T-helper 2 cell treated with Interferon-gamma antibody and Interleukin-4, amounts not matched to agents 5 μg/mL and 100 μg/mL, for 36 hours (primary cell): ENCODE results near the gene PNPLA1.

Experiments used
- DNase-seq: peaks from one replicate; pipeline ENCODE4 v3.0.0; 2021; ENCODE audit warnings: low spot score
- H3K27ac Mint-ChIP-seq: one replicate; pipeline ENCODE4 v1.8.0; 2021; ENCODE audit warnings: mild to moderate bottlenecking, mixed read lengths
- H3K27me3 Mint-ChIP-seq: one replicate; pipeline ENCODE4 v1.8.0; 2021; ENCODE audit warnings: low read depth, mixed read lengths
- H3K36me3 Mint-ChIP-seq: one replicate; pipeline ENCODE4 v1.8.0; 2021; ENCODE audit warnings: low read depth, mixed read lengths
- H3K4me1 Mint-ChIP-seq: one replicate; pipeline ENCODE4 v1.8.0; 2021; ENCODE audit warnings: low read depth, mixed read lengths
- H3K4me3 Mint-ChIP-seq: one replicate; pipeline ENCODE4 v1.8.0; 2022; ENCODE audit warnings: mild to moderate bottlenecking, moderate library complexity, mixed read lengths
- H3K9me3 Mint-ChIP-seq: one replicate; pipeline ENCODE4 v1.8.0; 2021; ENCODE audit warnings: mixed read lengths

Gene PNPLA1

DNA sequence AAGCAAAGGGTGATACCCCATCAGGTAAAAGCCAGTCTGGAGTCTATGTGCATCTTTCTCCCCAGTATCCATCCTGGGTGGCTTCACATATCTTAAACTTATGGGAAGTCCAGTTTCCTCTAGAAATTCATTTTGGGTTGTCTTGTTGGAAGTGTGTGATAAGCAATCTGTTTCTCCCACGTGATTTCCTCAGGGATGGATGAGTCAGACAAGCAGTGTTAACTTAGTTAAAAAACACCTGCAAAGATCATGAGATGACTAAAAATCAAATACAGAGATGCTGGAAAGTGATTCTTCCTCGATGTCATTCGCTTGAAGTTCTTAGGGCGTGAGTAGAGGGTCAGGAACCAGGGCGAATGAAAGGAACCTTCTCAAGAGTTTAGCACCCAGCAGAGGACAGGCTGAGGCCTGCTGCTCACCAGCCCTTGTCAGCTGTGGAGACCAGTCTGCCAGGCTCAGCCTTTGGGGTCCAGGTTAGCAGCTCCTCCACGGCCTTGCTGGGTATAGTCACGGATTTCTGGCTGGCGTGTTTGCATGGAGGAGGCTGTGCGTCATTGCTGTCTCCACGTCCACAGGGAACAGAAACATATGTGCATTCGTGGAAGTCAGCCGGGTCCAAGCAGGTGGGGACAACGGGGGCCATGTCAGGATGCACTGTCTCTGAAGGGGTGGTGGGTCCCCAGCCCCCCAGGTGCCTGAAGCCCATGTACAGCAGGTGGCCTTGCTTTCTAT lies 2.8 kb upstream of the PNPLA1 start:
- Mint-ChIP-seq H3K27me3 (peaks cover 15% of the 10 kb centered on the region), H3K36me3 (no peaks in the 10 kb centered on the region), H3K27ac (no peak overlapping the region), H3K4me3 (no peak overlapping the region), H3K4me1 (no peaks in the 10 kb centered on the region), H3K9me3 (peaks cover 5% of the 10 kb centered on the region)
- DNase-seq, result no peak

DNA sequence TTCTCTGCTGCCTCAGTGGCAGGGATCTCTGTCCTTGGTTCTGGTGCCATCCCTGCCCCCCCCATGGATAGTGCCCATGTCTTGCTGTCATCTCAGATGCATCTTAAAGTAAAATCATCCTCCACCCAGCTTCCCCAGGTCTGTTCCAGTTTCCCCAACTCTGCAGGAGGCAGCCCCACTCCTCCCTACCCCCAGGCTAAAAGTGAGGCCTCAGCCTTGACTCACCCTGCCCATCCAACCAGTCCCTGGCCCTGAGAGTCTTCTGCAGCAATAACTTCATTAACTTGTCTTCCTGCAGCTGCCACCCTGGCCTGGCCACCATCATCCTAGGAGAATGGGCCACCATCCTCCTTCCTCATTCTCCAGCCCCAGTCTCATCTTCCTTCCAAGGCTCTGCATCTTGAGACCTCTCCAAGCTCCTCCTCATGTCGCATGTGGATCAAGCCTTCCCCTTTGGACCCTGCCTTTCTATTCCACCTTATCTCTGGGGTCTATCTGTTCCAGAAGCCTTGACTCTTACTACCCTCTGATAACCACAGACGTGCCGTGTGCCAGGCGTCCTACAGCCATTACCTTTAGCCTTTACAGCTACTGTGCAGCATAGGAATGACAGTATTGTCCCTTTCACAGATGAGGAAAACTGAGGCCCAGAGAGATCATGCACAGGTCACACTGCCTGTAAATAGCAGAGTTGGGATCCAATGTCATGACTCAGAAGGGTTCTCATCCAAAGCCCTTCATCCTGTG lies 2.0 kb upstream of the PNPLA1 start:
- no peak for DNase-seq
- Mint-ChIP-seq H3K4me3 (no peak overlapping the region), H3K27ac (no peak overlapping the region), H3K36me3 (no peaks in the 10 kb centered on the region), H3K4me1 (no peaks in the 10 kb centered on the region), H3K9me3 (peaks cover 5% of the 10 kb centered on the region), H3K27me3 (peaks cover 15% of the 10 kb centered on the region)

DNA sequence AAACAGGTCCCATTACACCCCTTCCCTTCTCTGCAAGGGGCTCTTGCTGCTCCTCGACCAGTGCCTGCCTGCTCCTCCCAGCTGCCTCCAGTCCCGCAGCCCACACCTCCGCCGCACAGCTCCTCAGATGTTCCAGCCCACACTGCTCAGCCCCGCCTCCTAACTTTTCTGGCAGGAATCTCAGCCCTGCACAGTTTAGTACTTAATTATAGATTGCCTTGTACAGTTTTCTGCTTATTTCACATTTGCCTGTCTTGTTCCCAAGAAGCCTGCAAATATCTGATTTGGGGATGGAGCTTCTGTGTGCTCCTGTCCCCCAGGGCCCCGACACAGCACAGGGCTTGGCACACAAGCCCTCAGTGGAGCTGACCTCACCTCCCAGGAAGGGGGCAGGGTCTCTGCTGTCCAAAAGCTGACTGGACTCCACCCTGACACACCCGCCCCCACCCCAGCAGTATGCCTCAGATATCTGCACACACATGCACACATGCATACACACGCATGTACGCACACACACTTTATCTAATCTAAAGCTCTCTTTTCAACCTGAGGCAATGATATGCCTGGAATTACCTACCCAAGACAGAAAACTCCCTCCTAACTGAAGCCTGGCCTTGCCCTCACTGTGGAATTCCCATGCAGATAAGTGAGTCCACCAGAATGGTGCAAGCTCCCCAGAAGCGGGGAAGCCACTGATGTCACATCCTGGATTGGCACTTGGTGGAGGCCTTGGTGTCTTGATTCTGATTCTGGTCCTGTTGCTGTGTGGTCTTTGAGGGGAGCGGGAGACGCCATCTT lies 1.2 kb upstream of the PNPLA1 start:
- H3K27me3 Mint-ChIP-seq, result peaks cover 17% of the 10 kb centered on the region
- DNase-seq, result no peak
- H3K4me3 Mint-ChIP-seq, result no peak overlapping the region
- H3K9me3 Mint-ChIP-seq, result peaks cover 5% of the 10 kb centered on the region
- no peaks in the 10 kb centered on the region for H3K36me3 Mint-ChIP-seq
- no peak overlapping the region for H3K27ac Mint-ChIP-seq
- no peaks in the 10 kb centered on the region for H3K4me1 Mint-ChIP-seq

DNA sequence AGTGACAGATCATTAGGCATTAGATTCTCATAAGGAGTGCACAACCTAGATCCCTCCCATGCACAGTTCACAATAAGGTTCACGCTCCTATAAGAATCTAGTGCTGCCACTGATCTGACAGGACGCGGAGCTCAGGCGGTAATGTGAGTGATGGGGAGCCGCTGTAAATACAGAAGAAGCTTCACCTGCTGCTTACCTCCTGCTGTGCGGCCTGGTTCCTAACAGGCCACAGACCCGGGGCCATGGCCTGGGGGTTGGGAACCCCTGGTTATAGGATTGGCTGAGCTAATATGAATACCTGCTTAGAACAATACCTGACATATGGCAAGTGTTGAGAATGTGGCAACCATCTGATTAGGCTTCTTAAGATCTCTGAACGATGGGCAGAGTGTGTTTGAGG lies 2.4 kb downstream of the PNPLA1 start:
- Mint-ChIP-seq H3K4me3 (no peak overlapping the region), H3K9me3 (no peaks in the 10 kb centered on the region), H3K27ac (no peak overlapping the region), H3K27me3 (peaks cover 27% of the 10 kb centered on the region), H3K36me3 (no peaks in the 10 kb centered on the region), H3K4me1 (no peaks in the 10 kb centered on the region)
- no peak for DNase-seq

GRCh38 chr6:36273067-36273466 lies 3.2 kb downstream of the PNPLA1 start:
- no peak overlapping the region for H3K4me3 Mint-ChIP-seq
- no peaks in the 10 kb centered on the region for H3K4me1 Mint-ChIP-seq
- no peaks in the 10 kb centered on the region for H3K9me3 Mint-ChIP-seq
- no peak overlapping the region for H3K27ac Mint-ChIP-seq
- peaks cover 29% of the 10 kb centered on the region for H3K27me3 Mint-ChIP-seq
- no peak for DNase-seq
- no peaks in the 10 kb centered on the region for H3K36me3 Mint-ChIP-seq

DNA sequence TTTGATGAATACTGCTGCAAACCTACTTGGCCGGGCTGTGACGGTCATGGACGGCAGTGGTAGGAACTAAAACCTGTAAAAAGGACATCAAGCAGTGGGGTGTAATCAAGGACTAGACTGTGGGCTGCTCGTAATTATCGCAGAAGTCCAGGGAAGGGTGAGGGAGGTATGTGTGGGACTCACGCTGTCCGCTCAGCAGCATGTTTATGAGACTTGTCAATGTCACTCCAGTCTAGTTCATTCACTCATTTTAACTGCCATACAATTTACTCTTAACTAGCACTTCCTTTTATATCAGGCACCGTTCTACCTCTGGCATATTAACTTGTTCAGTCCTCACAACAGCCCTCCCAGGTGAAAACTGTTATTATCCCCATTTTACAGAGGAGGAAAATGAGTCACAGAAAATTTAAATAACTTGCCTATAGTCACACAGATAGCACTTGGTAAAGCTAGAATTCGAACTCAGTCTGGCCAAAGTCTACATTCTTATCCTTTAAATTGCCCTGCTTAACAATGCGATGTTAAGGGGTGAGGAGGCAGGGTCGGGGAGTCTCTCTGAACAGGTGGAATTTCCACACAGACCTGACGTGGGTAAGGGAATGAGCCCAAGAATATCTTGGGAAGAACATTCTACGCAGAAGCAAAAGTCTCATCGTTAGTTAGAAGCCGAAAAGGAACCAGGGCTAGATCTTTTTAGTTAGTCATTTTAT lies 4.1 kb downstream of the PNPLA1 start:
- no peak overlapping the region for H3K27ac Mint-ChIP-seq
- no peaks in the 10 kb centered on the region for H3K36me3 Mint-ChIP-seq
- H3K27me3 Mint-ChIP-seq, result peaks cover 35% of the 10 kb centered on the region
- H3K4me3 Mint-ChIP-seq, result no peak overlapping the region
- no peaks in the 10 kb centered on the region for H3K9me3 Mint-ChIP-seq
- no peak for DNase-seq
- H3K4me1 Mint-ChIP-seq, result no peaks in the 10 kb centered on the region

GRCh38 chr6:36276581-36277536 lies 7.0 kb downstream of the PNPLA1 start:
- Mint-ChIP-seq H3K27ac (no peak overlapping the region), H3K36me3 (no peaks in the 10 kb centered on the region), H3K4me1 (no peaks in the 10 kb centered on the region), H3K27me3 (peaks cover 48% of the 10 kb centered on the region), H3K9me3 (no peaks in the 10 kb centered on the region), H3K4me3 (no peak overlapping the region)
- no peak for DNase-seq

DNA sequence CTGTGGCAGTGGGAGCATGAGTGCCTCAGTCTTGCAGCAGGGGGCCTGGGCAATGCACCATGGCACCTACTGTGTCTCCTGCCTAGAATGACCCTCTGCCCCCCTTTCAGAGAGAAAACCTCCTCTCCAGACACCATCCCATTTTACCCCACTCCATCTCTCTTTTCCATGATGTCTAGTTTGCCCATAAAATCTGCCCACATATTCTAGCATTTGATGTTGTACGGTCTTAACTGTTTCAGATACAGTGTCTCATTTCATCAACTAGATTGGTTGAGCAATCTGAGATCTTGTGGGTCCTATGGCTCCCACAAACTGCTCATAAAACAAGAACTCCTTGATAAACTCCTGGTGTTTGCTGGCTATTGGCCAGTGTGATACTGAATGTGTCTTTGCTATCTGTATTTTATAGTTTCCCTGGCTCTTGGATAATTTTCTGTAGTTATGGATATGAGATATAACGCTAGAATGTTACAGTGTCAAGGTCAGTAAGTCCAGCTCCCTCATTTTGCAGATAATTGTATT lies 8.1 kb downstream of the PNPLA1 start:
- no peaks in the 10 kb centered on the region for H3K4me1 Mint-ChIP-seq
- H3K27me3 Mint-ChIP-seq, result peaks cover 52% of the 10 kb centered on the region
- no peak for DNase-seq
- H3K36me3 Mint-ChIP-seq, result no peaks in the 10 kb centered on the region
- H3K9me3 Mint-ChIP-seq, result no peaks in the 10 kb centered on the region
- no peak overlapping the region for H3K4me3 Mint-ChIP-seq
- H3K27ac Mint-ChIP-seq, result no peak overlapping the region

DNA sequence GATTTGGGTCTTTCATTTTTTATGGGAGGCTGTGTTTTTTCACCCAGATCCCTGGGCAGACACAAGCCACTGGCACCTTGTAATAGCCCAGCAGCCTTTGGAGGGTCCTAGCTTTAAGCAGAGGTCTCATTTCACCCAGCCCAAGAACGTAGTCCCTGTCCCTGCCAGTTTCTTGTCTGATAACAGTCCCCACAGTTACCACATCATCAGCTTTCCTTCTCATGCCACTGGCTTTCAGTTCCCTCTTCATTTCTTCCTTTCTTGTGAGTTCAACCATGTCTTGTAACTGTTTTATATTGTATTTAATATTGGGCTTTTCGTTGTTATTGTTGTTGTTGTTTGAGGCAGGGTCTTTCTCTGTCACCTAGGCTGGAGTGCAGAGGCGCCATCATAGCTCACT lies 10.6 kb downstream of the PNPLA1 start:
- H3K36me3 Mint-ChIP-seq, result no peaks in the 10 kb centered on the region
- H3K9me3 Mint-ChIP-seq, result no peaks in the 10 kb centered on the region
- H3K4me3 Mint-ChIP-seq, result no peak overlapping the region
- no peak overlapping the region for H3K27ac Mint-ChIP-seq
- H3K4me1 Mint-ChIP-seq, result no peaks in the 10 kb centered on the region
- no peak for DNase-seq
- peaks cover 62% of the 10 kb centered on the region for H3K27me3 Mint-ChIP-seq

DNA sequence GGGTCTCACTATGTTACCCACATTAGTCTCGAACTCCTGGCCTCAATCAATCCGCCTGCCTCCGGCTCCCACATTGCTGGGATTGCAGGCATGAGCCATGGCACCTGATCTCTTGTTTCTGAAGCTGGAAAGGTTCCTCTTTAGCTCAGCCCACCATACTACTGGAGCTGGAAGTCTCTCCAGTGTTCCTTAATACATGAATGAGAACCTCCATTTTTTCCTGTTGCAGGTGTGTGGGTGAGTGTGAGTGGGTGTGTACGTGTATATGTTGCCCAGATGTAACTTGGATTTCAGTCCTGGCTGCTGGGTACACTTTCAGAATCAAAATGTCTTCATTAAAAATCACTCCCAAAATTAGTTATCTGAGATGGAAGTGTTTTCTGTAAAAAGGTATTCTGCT lies 11.1 kb downstream of the PNPLA1 start:
- Mint-ChIP-seq H3K4me1 (peaks cover 2% of the 10 kb centered on the region), H3K27me3 (peaks cover 64% of the 10 kb centered on the region), H3K4me3 (no peak overlapping the region), H3K36me3 (no peaks in the 10 kb centered on the region), H3K27ac (no peak overlapping the region), H3K9me3 (no peaks in the 10 kb centered on the region)
- no peak for DNase-seq

DNA sequence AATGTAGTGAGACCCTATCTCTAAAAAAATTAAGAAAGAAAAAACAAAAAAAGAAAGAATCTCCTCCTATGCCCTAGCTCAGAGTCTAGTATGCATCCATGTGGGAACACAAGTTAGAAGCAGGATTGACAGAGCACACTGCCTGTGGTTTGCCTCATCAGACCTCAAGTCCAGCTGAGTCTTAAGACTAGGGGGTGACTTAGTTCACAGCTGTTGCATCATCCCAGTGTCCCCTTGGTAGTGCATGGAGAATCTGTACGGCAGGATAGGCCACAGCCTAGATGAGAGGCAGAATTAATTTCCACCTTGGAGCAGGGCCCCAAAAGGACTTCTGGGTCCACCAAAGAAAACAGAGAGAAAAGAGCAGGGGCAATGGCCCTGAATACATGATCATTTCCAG lies 13.7 kb downstream of the PNPLA1 start:
- H3K36me3 Mint-ChIP-seq, result no peaks in the 10 kb centered on the region
- no peak overlapping the region for H3K27ac Mint-ChIP-seq
- no peak overlapping the region for H3K4me3 Mint-ChIP-seq
- H3K9me3 Mint-ChIP-seq, result no peaks in the 10 kb centered on the region
- peaks cover 64% of the 10 kb centered on the region for H3K27me3 Mint-ChIP-seq
- H3K4me1 Mint-ChIP-seq, result peaks cover 10% of the 10 kb centered on the region
- DNase-seq, result no peak

- H3K36me3 Mint-ChIP-seq, result no peaks in the 10 kb centered on the region
Measured at GRCh38 chr6:36284359-36284758, 14.5 kb downstream of the PNPLA1 start.

More at GRCh38 chr6:36284359-36284758, 14.5 kb downstream of the PNPLA1 start:
- H3K4me1 Mint-ChIP-seq, result peaks cover 10% of the 10 kb centered on the region
- no peak for DNase-seq
- no peak overlapping the region for H3K27ac Mint-ChIP-seq
- peaks cover 62% of the 10 kb centered on the region for H3K27me3 Mint-ChIP-seq
- H3K4me3 Mint-ChIP-seq, result no peak overlapping the region
- no peaks in the 10 kb centered on the region for H3K9me3 Mint-ChIP-seq
